EH (cell line): ENCODE results near the gene TMEM223.
A peak's percentile ranks its signal among the peaks of the same experiment; 100 is the strongest.
"Not testable (repeated sequence)": the region's sequence is repeated elsewhere in the genome, so short reads cannot be mapped to it uniquely, and the experiment has no call there.

Experiments
- DNase-seq: peaks from one replicate; pipeline ENCODE4 v3.0.0-alpha.2; 2015; ENCODE audit warnings: low read depth

TMEM223 gene, protein sequence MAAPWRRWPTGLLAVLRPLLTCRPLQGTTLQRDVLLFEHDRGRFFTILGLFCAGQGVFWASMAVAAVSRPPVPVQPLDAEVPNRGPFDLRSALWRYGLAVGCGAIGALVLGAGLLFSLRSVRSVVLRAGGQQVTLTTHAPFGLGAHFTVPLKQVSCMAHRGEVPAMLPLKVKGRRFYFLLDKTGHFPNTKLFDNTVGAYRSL

DNA sequence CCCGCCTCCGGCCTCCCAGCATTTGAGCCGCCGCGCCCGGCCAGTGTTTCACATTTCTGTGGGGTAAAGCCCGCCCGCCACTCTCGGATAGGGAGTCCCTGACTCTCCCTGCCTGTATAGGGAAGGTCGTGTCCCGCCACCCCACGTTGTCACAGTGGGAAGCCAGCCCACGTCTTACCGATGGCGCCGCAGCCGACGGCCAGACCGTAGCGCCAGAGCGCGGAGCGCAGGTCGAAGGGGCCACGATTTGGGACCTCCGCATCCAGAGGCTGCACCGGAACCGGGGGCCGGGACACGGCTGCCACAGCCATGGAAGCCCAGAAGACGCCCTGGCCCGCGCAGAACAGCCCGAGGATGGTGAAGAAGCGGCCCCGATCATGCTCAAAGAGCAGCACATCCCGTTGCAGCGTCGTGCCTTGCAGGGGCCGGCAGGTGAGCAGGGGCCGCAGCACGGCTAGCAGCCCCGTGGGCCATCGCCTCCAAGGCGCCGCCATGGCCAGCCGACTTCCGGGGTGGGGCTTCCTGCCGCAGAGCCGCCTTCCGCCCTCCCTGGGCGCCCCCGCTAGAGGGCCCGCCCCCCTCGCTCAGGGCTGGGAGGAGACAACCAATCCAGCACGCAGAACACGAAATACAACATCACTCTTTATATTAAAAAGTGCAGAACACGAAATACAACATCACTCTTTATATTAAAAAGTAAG, at the start of gene TMEM223:
TMEM223 (minus strand) TSS at position 506 of the 701 bp plus-strand sequence; CDS start at position 494, 12 bp downstream.
- peak; percentile 83 for DNase-seq

DNA sequence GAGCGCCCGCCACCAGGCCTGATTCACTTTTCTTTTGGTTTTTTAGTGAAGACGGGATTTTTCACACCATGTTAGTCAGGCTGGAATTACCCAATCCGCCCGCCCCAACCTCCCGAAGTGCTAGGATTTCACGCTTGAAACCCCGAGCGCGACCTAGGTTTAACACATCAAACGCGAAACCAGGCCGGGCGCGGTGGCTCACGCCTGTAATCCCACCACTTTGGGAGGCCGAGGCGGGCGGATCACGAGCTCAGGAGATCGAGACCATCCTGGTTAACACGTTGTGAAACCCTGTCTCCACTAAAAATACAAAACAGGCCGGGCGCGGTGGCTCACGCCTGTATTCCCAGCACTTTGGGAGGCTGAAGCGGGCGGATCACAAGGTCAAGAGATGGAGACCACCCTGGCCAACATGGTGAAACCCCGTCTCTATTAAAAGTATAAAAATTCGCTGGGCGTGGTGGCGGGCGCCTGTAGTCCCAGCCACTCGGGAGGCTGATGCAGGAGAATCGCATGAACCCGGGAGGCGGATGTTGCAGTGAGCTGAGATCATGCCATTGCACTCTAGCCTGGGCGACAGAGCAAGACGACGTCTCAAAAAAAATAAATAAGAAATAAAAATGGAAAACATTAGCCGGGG, 49.0 kb upstream of the TMEM223 start:
- peak; percentile 90 for DNase-seq

DNA sequence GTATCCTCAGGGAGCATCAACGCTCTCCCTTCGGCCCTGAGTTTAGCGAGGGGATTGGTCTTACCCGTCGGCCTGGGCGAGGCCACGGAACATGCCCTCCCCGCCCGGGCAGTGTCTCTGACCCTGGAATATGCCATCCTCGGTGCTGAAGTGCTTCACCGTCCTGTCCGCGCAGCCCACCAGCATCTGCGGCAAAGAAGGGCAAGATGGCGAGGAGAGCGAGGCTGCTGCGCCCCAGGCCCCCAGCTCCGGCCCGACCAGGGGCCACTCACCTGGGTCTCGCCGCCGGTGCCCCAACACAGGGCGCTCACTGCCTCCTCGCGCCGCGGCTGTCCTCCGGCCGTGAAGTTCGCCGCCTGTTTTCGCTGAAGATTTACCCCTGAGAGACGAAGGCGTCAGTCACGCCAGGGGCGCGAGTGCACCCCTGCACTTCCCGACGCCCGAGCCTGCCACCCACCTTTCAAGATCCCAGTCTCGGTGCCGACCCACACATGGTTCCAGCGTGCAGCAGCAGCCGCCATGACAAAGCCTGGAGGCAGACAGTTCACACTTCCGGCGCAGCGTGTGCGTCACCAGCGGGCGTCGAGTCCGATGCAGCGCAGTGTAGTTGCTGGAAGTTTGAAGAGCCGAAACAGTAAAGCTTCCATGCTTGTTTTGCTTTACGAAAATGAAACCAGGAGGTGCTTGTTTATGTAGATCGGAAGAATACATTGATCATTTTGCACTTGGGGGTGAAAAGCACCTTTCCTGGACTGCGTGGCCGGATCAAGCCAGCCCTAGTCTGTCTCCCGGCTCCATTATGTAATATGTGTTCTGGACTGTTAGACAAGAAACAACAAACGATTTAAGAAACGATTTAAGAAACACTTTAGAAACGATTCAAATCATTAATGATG, 47.5 kb upstream of the TMEM223 start, which contains the start of gene WDR74:
WDR74 (minus strand) TSS at position 541 of the 896 bp plus-strand sequence; CDS start at position 521, 20 bp downstream.
- DNase-seq, result peak; percentile 92

DNA sequence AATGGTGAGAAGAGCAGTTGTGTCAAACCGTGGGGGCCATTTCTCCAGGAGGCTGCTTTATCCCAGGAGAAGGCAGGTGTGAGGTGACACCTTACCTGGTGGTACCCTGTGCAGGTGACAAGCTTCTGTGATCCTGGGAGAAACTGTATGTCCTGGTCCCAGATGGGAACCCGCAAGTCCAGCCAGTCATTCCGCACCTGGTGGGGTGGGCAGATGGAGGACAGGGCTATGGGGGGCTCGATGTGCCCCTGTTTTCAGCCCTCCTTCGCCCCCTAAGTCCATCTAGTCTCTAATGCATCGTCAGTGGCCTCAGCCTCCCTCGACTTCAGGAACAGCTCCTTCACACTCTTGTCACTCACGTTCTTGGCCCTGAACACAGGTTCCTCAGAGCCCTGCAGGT, 43.5 kb upstream of the TMEM223 start:
- DNase-seq, result no peak

DNA sequence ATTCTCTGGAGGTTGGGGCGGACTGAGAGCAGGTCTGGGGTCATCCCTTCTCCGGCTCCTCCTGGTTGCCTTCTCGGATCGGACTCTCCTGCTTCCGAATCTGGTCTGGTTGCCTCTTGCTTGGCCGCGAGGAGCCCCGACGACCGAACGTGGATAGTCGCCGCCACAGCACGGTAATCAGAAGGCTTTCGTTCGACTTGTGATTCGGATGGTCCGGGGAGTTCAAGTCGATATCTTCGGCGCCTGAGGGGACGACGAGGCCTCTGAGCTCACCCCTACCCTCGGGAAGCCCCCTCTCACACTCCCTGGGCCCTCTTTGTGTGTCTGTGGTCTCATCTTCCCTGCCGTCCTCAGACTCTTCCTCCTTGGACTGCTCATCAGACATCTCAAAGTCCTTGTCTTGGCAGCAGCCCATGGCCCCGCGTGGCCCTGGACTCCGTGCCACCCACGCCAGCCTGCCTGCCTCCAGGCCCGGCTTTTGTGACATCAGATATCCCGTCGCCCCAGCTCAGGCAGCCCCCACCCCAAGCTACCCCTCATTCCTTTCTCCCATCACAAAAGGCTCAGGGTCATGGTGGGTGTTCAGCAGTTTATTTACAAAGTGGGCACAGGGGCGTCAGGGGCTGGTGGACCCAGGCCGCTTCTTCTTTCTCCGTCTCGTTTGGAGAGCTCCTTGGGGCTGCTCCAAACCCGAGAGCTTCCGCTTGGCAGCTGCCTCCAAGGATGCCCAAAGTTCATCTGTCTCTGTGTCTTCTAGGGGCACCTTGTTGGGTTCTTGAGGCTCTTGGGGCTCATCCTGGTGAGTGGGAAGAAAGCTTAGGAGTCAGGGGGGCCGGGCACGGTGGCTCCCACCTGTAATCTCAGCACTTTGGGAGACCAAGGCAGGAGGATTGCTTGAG, 40.8 kb upstream of the TMEM223 start, which contains the start of gene TEX54:
TEX54 (minus strand) TSS at position 506 of the 899 bp plus-strand sequence.
- DNase-seq, result peak; percentile 45

DNA sequence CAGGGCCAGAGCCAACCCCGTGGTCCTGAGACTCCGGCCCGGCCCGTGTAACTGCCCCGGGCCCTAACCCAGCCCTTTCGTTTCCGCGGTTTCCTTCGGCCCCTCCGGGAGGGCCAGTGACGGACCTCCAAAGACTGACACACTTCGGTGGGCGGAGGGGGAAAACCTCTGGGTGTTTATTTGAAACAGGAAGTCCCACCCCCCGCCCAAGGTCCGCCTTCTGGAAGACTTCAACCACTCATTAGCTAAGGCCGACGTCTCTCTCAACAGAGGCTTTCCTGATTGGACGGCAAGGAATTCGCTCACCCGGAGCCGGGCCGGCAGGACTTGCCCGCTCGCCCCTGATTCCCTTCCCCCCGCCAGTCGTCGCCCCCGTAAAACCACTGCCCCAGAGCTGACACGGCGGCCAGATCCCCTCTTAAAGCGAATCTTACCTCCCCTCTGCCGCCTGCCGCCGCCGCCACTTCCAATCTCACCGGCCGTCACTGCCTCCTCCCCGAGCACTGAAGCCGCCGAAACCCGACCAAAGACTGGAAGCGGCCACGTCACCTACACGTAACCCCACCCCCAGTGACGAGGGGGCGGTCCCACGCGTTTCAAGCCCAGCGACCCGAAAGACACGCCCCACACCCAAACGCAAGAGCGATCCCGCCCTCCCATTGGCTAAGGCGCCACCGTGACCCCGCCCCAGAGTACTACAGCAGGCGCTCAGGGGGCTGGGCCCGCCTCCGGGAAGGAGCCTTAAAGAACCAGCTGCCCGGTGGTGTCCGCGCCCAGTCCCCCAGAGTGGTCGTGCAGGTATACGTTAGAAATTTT, 39.9 kb upstream of the TMEM223 start, which contains the start of gene STX5:
STX5 (minus strand) TSS at position 532 of the 816 bp plus-strand sequence. CDS start 808 bp downstream, outside the sequence.
- peak; percentile 98 for DNase-seq

DNA sequence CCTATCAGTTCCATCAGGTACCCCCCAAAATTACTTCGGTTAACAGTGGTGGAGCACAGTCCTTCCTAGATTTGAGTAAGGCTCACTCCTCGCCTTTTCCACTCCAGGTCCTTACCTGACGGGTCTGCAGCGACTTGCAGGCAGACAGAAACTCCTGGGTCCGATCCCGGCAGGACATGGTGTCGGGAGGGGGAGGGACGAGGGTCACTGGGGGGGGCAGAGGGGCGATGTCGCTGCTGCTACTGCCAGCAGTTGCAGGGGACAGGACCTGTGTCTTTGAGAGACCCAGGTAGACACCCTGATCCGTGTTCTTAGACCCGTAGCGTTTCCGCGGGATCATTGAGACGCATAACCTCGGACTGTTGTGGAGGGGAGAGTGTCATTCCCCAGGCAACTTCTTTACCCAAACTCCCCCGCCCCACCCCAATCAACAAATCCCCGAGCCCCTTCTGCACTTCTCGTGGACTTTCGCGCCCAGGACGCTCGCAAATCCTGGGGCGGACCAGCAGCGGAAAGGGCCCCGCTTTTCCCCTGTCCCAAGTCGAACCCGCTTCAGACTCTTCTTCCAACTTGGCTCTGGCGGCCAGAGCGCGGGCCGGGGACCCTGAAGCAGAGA, 39.2 kb upstream of the TMEM223 start:
- no peak for DNase-seq

DNA sequence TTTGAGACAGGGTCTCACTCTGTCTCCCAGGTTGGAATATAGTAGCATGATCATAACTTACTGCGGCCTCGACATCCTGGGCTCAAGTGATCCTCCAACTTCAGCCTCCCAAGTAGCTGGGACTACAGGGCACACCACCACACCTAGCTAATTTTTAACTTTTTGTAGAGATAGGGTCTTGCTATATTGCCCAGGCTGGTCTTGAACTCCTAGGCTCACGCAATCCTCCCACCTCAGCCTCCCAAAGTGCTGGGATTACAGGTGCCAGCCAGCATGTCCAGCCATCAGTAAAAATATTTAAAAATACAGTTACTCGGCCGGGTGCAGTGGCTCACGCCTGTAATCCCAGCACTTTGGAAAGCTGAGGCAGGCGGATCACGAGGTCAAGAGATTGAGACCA, 36.3 kb upstream of the TMEM223 start:
- DNase-seq, result not testable (repeated sequence)

DNA sequence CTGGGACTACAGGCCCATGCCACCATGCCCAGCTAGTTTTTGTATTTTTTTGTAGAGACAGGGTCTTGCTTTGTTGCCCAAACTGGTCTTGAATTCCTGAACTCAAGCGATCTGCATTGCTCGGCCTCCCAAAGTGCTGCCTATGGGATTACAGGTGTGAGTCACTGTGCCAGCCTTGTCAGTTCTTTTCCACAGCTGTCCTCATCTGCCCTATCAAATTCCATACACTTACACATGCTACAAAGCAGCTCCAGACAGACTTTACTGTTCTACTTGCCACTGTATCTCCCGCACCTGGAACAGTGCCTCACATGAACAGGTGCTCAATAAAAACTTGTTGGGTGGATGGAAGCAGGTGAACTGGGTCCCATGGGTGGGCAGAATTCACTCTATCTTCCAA, 31.9 kb upstream of the TMEM223 start:
- no peak for DNase-seq

DNA sequence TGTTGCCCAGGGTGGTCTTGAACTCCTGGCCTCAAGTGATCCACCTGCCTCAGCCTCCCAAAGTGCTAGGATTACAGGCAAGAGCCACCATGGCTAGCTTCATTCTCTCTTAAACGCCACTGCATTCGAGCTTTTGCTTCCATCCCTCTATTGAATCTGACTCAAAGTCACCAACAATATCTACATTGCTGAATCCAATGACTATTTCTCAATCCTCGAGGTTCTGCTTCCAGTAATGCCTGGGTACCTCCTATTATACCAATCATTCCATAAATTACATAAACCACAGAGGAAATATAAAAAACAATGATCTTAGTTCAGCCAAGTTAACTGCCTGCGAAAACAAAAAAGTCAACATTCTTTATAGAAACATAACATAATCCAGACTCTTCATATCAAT, 25.3 kb upstream of the TMEM223 start:
- no peak for DNase-seq

DNA sequence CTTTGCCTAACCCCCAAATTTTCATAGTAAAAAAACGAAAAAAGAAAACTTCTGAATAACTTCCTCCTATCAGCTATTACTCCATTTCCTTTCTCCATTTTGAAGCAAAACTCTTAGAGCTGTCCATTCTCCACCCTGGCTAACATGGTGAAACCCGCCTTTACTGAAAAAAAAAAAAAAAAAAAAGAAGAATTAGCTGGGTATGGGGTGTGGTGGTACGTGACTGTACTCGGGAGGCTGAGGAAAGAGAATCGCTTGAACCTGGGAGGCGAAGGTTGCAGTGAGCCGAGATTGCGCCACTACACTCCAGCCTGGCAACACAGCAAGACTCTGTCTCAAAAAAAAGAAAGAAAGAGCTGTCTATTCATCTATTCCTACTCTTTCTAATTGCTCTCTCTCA, 24.8 kb upstream of the TMEM223 start:
- DNase-seq, result no peak

DNA sequence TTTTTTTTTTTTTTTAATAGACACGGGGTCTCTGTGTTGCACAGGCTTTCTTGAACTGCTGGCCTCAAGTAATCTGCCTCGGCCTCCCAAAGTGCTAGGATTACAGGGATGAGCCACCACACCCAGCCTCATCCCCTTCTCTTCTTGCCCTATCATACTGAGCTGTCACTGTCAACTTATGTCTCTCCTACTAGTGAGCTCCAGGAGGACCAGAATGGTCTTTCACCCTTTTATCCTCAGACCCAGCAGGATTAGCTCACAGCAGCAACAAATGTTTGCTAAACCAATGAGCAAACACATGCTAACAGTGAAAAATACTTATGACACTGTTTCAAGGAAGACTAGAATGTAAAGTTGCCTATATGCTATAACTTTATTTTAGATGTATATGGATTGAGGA, 19.9 kb upstream of the TMEM223 start:
- no peak for DNase-seq

DNA sequence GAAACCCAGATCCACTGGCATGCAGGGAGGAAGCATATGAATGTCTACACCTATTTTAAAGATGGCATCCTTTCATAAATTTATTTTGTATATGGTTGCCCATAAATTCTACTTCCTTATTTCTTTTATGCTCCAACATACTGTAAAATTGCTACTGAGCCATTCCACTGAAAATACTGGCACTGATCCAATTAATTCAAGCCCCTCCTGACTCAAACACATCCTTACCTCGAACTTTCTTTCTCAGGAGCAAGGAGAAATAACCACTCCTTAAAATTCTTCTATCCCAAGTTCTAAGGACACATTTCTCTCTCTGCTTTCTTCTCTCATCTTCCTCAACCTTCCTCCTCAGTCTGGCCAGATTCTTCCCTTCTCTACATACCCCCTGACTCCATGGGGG, 18.9 kb upstream of the TMEM223 start:
- DNase-seq, result no peak

DNA sequence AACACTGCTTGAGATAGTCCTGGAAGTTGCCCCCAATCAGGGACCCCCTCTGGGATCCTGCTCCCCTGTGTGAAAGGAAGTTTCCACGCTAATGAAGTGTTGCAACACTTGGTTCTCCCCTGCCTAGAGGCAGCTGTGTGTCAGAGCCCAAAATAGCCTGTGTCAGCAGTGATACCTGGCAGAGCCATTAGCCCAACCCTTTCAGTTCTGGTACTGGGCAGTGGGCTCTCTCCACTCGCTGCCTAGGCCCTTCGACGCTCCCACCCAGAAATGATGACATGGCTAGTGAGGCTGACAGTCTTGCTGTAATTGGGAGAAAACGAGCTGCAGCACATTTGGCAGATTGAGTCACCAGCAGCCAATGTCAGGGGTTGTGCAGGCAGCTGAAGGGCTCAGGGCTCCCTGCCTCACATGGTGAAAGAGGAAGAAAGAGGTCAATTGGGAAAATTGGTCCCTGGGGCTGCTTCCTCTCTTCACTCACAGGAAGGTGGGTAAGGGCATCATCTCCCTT, 14.9 kb upstream of the TMEM223 start:
- DNase-seq, result peak; percentile 39

DNA sequence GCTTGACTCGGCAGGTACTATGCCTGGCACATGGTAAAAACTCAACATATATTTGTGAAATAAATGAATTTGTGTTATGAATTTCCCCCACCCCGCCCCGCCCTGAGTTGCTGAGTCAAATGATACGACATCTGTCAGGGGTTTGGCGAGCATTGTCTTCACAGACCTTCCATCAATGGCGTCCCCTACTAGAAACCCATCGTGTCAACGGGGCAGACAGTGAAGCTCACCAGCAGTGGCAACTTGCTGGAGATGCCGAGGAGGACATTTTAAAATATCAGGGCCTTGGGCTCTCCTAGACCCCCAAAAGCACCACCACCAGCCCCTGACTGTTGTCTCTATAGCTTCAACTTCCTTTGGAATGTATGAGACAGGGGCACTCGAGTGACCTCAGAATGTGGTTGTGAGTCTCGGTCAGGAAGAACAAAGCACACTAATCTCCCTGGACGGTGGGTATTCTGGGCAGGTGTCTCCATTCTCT, 14.2 kb upstream of the TMEM223 start:
- DNase-seq, result peak; percentile 11

DNA sequence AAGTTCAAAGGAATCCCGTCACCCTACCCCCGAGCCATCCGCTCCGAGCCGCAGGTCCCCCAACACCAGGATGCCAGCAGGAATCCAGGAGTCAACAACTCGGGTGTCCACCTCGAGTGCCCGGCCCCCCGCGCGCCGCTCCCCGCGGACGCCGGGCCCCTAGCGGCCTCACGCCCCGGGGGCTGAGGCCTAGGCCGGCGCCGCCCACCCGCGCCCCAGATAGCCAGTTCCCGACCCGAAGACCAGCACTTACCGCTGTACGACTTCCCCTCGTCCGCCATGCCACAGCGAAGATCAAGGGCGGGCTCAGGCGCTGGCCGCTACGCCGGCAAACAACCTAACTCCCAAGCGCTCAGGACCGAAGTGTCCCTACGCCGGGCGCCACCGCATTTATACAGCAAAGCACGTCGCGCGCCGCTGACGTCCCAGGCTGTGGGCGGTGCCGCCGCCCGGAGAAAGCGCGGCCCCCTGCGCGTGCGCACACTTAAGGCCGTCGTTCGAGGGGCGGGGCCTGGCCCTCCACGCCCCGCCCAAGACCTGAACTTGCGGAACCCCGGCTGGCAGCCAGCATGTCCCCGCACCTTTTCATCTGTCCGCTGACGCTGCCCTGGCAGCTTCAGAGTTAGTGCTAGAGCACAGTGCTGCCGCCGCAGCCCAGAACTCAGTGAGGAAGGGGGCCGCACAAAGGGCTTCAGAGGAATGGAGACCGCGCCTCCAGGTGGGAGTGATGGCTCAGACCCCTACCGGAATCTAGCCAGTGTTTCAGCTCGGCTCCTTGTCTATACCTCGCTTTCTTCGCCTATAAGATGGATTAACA, 13.5 kb upstream of the TMEM223 start, which contains the start of gene NXF1:
NXF1 (minus strand) TSS at position 365 of the 817 bp plus-strand sequence; CDS start at position 281, 84 bp downstream.
- peak; percentile 91 for DNase-seq

DNA sequence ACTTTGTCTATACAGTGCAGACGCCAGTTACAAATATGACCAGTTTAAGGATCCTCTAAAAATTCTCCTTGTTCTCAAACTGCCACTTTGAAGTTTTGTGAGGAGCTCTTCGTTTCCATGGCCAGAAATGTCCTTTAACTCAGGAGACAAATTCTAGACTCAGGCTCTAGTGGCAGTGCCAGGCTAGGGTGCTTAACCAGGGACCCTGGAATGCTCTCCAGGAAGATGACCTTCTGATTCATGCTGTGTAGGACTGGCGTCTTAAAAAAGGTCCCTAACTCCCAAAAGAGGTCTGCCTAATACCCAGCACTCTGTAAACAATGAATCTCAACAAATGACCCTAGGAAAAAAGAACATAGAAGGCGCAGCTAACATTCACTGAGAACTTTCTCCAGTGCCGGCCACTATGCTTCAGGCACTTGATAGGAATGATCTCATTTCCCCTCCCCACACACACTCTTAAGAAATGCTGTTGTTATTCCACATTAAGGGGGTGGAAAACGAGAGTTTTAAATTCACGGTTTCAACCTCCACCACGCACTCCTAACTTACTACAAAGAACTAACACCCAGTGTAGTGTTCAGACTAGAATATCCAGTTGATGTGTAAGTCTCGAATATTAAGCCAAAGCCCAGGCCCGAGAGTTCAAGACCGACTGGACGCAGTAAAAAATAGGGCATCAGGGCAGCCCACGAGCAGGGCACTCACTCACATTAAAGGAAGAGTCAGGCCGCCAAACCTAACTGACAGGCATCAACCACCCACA, 12.7 kb upstream of the TMEM223 start:
- peak; percentile 57 for DNase-seq
